Stimulated activated CD4-positive, alpha-beta T cell treated with anti-CD3 and anti-CD28 coated beads, Interleukin-15, amount 100 ng/mL, for 1 hour (primary cell): ENCODE results near the gene TRPV5.

Experiments
- DNase-seq, 2 donors: peaks; one replicate each; pipeline ENCODE4 v3.0.0-alpha.2; 2020; ENCODE audit warnings: low read depth in 1 of 2, low spot score in 1 of 2

TRPV5 gene

GRCh38 chr7:142871260-142872105, 62.1 kb downstream of the TRPV5 start:
- no peak for DNase-seq

- DNase-seq = no peak
Observed at GRCh38 chr7:142870566-142871259, 62.8 kb downstream of the TRPV5 start.

- DNase-seq = no peak
Observed at GRCh38 chr7:142870147-142870559, 63.4 kb downstream of the TRPV5 start.

GRCh38 chr7:142869434-142869833, 64.1 kb downstream of the TRPV5 start:
- no peak for DNase-seq

GRCh38 chr7:142868986-142869415, 64.5 kb downstream of the TRPV5 start:
- DNase-seq = no peak

- DNase-seq = no peak
Observed at GRCh38 chr7:142868188-142868985, 65.2 kb downstream of the TRPV5 start.

GRCh38 chr7:142867398-142868187, 66.0 kb downstream of the TRPV5 start:
- DNase-seq = no peak

- no peak for DNase-seq
Observed at GRCh38 chr7:142867097-142867378, 66.5 kb downstream of the TRPV5 start.

- DNase-seq = no peak
Observed at GRCh38 chr7:142866361-142867096, 67.0 kb downstream of the TRPV5 start.

- no peak for DNase-seq
Observed at GRCh38 chr7:142865766-142866165, 67.8 kb downstream of the TRPV5 start.

GRCh38 chr7:142864980-142865747, 68.4 kb downstream of the TRPV5 start:
- no peak for DNase-seq

GRCh38 chr7:142863891-142864685, 69.5 kb downstream of the TRPV5 start:
- DNase-seq = no peak

GRCh38 chr7:142862786-142863400, 70.7 kb downstream of the TRPV5 start:
- DNase-seq = no peak

GRCh38 chr7:142862351-142862750, 71.2 kb downstream of the TRPV5 start:
- no peak for DNase-seq

GRCh38 chr7:142860968-142861367, 72.6 kb downstream of the TRPV5 start:
- no peak for DNase-seq

- no peak for DNase-seq
Observed at GRCh38 chr7:142859829-142860228, 73.7 kb downstream of the TRPV5 start.

- DNase-seq = no peak
Observed at GRCh38 chr7:142859411-142859810, 74.1 kb downstream of the TRPV5 start.
